GM19467 (cell line): ENCODE data around the gene CCNG2.

Experiments used
- ATAC-seq: cut with Tn5 transposase; IDR thresholded peaks from one replicate; pipeline ENCODE4 v1.9.1; 2021; ENCODE audit warnings: mild to moderate bottlenecking, moderate library complexity; ENCODE audit not compliant: unreplicated experiment

The CCNG2 gene

DNA sequence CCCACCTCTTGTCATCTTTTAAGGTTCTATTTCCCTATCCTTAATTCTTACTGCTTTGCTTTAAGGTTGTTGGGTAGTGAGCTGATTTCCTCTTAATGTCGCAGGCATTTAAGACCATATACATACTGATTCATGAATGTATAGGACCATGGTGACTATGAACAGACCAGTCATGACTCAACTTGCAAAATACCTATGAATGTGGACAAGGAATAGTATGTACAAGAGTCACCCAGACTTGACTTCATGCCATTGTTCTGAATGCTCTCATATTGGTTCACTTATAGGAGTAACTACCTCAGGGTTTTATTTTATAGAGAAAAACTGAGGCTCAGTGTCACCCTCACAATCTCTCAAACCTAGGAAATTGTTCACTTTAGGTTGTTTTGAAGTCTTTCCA is 44.3 kb downstream of the CCNG2 start:
- no peak for ATAC-seq

DNA sequence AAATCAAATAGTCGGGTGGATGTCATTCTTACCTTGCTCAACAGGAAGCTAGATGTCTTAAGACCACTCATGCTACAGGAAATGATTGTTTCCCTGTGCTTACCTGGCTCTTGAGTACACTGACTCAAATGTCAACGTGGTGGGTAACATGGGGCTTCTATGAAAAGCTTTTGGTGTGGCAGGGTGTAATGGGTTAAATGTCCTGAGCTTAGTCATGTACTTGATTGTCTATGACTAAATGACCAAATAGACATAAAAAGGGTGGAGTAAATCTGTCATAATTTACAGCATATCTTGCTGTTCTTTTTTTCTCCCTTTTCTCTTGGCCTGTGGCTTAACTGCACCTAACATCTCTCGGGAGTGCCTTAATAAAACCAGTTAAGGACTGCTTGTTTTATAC is 44.9 kb downstream of the CCNG2 start:
- ATAC-seq: no peak

DNA sequence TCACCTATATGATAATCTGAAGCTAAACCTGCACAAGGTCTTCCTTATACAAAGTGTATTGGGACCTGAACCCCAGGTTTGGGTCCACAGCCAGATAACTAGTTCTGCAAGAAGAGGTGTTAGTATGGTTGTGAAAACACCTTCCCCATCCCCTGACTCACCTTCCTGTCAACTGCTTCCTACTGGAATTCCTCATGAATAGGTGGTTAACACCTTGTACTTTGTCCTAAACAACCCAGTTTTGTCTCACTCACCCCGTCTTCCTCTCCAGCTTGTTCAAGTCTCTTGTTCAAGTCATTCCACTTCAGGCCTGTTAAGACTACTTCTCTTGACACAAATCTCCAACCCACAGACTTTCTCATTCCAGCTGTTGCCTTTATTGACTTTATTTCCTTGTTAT is 45.5 kb downstream of the CCNG2 start:
- ATAC-seq: no peak

DNA sequence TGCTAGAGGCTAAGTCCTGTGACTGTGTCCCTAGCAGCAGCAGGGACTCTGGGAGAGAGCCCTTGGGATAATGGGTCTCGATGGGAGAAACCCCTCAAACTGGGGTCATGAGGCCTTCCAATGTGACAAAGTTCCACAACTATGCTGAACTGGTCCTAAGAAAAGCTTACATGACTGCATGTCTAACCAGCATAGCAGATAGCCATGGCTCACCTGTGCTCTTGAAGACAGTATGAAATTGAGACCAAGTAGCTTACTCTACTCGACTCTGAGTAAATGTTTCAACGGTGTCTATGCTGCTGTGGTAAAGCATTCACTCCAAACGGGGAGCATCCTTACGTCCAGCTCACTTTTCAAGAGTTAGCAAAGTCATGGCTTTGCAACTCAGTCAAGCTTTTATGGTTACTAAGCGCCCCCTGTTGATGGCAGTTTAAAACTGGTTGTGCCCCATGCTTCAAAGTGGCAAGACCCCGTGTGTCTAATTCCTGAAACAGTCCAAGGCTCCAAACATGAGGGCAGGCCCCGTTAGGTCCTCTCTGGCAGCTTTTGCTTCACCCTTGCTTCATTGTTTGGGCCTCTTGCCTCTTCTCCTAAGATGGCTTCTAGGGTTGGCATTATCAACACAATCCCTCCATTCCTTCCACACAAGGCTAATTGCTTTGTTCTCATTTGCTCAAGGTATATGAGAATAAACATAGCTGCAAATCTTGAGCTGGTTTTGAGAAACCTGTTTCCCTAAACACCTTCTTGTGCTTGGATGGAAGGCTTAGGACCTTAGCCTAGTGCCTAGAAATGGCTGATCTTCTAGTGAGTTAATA is 46.6 kb downstream of the CCNG2 start:
- ATAC-seq: no peak

DNA sequence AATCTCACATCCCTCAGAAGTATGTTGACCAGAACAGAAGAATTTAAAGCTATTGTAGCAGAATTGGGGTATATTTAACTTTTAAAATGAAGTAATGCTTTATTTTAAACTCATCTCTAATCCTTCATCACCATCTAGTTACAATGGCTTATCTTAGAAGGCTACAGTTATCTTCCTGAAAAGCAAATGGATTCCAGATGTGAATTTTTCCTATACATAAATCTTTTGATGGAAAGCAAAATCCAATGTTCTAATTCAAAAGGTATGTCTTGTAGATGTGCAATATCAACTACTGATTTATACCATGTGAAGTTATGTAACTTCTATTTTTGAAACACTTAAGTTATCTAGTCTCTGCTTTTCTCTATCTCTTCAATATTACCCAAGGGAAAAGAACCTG is 47.6 kb downstream of the CCNG2 start:
- no peak for ATAC-seq

DNA sequence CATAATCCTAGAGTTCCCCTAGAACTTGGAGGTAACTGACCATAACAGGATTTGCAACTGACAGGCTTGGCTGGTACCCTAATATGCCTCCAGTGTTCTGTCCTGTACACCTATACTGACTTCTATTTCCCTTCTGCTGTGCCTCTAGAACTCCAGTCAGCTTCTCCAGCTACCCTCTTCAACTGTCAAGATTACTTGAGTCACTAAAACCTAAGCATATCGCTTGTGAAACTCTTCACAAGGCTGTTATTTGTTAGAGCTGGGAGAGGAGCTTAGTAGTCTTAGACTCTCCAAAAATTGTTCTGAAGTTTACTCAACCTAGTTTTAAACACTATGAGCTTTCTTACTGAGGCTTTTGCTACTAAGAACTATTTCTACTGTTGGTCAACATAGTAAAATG is 52.0 kb downstream of the CCNG2 start:
- ATAC-seq: no peak

DNA sequence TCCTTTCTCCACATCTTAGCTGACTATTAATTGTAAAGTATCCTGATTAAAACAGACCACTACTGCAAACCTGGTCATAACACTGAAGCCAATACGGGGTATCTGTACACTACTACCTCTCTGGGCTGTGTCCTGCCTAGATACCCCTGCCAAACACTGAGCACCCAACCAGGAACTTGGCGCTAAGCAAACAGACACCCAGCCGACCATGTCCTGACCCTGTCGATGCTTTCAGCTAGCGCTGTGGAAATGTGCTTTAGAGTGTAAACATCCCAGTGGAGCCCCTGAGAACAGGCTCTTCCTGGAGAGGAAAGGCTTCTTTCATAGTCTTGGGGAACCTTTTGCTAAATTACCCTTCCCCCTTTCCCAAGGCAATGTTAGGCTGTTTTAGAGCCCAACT is 52.9 kb downstream of the CCNG2 start:
- ATAC-seq: no peak

DNA sequence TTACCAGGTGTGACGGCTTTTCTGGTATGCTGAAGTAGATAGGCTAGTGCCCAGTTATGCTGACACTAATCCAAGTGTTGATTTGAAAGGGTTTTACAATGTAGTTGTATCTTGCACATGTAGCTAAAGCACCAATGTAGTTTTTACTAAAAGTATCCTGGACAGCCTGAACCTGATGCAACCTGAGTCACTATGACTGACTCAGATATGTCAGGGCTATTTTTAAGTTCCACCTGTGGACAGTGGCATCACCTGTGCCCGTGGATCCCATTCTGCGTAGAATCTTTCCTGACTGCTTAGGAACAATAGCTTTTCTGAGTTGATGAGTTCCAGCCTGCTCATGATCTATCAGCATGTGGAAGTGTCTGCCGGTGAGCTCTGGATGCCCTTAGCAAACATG is 58.1 kb downstream of the CCNG2 start:
- ATAC-seq: no peak

DNA sequence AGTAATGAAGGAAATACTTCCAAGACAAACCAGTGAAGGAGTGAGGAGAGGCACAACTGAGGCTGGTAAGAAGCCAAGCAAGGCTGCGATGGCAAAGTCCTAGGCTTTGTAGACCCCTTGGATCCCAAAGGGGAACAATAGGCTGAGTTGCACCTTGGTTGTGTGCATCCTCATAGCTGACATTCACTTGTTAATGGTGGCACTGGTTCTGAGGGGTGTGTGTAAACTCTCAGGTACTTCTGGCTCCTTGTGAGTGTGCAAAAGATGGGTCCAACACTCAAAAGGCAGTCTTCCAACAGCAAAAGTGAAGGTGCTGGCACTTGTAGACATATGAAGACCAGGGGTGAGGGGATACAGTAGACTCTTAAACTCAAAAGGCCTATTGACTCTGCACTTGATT is 60.5 kb downstream of the CCNG2 start:
- ATAC-seq: no peak

DNA sequence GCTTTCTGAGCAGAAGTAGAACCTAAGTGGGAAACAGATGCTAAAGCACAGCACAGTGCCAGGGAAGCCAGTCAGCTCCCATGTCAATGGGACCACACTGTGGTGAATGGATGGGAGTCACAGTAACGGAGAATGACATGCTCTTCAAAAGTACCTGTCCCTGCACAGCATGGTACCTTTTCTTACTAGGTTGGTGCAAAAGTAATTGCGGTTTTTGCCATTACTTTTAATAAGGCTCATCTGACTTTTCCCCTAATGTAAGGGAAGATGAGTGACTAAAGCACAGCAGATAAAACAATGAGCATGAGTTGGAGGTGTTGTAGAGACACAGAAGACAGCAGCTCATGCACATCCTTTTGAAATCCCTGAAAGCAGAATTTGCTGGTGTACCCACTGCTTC is 62.3 kb downstream of the CCNG2 start:
- no peak for ATAC-seq
